ENCODE data around the gene HORMAD2.

- TF ChIP-seq CTCF (tag by site-specific recombination; IDR thresholded peaks at IDR 0.05) (no peak), ZNF654 (tag by site-specific recombination; IDR thresholded peaks at IDR 0.05; ENCODE audit: low read depth) (no peak), ZNF146 (tag by site-specific recombination; IDR thresholded peaks at IDR 0.05) (no peak), ZBTB11 (tag by site-specific recombination; conservative IDR thresholded peaks at IDR 0.05; ENCODE audit: low read depth) (no peak), ZNF114 (tag by site-specific recombination; IDR thresholded peaks at IDR 0.05) (no peak)
Observed at GRCh38 chr22:30116362-30117117, 36.3 kb downstream of the HORMAD2 start.
